Measurements from ENCODE around the gene CATSPERB.
"Not testable (repeated sequence)": the region's sequence is repeated elsewhere in the genome, so short reads cannot be mapped to it uniquely, and the experiment has no call there.

The CATSPERB gene

DNA sequence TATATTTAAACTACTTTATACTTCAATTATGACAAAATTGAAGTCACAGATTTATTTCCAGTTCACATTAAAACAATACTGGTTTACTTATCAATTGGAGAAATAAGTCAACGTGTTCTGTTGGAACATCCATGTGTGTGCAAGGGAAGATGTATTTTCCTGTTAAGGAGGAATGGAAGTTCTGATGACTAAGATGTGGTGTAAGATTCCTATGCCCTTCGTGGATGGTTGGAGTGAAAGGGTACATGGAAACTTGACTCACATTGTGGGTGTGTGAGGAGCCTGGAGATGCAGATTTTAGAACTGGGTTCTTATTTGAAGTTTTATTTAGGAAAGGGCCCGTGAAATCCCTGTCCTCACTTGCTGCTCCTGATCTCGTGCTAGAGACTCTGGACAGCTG, 95.3 kb downstream of the CATSPERB start:
- no peaks in the 10 kb centered on the region for H3K4me1 ChIP-seq (ENCODE audit: control insufficient read depth, insufficient read depth, low read length)
- WGBS, 2 experiments: 82 to 86% methylated on average over 4 of the region's 4 CpGs
- no peaks in the 10 kb centered on the region for H3K27me3 ChIP-seq (ENCODE audit: control insufficient read depth, insufficient read depth, low read length, poor library complexity, severe bottlenecking)
- no peak overlapping the region for H3K4me3 ChIP-seq (ENCODE audit: insufficient read depth, low read depth, low read length)
- no peaks in the 10 kb centered on the region for H3K36me3 ChIP-seq (ENCODE audit: control insufficient read depth, insufficient read depth, low read length)
- H3K27ac ChIP-seq (ENCODE audit: insufficient read depth, low read depth, low read length, poor library complexity, severe bottlenecking): no peak overlapping the region
- no peaks in the 10 kb centered on the region for H3K9me3 ChIP-seq (ENCODE audit: control insufficient read depth, low read length)

DNA sequence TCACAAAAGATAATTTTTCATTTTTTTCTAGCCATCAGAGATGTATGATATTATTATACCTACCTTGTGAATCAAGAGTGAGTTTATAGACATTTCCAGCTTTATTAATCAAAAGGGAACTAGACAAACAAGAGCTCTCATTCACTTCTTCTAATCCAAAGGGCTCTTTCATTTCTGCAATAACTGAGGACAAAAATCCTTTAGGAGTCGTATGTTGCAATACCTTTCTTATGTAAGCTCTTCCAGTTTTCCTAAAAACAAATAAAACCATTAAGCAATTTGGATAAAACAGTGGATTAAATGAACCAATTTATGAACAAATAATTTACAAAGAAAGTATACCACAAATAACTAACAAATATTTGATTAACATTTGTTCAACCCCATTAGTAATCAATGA, 107.1 kb downstream of the CATSPERB start:
- no peak overlapping the region for H3K27ac ChIP-seq (ENCODE audit: insufficient read depth, low read depth, low read length, poor library complexity, severe bottlenecking)
- H3K27me3 ChIP-seq (ENCODE audit: control insufficient read depth, insufficient read depth, low read length, poor library complexity, severe bottlenecking): no peaks in the 10 kb centered on the region
- H3K4me3 ChIP-seq (ENCODE audit: insufficient read depth, low read depth, low read length): no peak overlapping the region
- H3K4me1 ChIP-seq (ENCODE audit: control insufficient read depth, insufficient read depth, low read length): no peaks in the 10 kb centered on the region
- no peaks in the 10 kb centered on the region for H3K9me3 ChIP-seq (ENCODE audit: control insufficient read depth, low read length)
- WGBS, 2 experiments: 100% methylated on average over 1 of the region's 1 CpG
- H3K36me3 ChIP-seq (ENCODE audit: control insufficient read depth, insufficient read depth, low read length): no peaks in the 10 kb centered on the region

DNA sequence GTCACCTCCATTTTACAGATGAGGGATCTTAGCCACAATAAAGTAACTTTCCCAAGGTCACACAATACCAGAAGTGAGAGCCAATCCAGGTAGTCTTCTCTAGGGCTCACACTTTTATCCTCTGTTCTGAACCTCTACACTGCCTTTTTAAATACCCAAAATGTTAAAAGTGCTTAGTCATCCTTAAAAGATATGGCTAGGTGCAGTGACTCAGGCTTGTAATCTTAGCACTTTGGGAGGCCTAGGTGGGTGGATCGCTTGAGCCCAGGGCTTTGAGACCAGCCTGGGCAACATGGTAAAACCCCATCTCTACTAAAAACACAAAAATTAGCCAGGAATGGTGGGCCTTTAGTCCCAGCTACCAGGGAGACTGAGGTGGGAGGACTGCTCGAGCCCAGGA, 117.7 kb downstream of the CATSPERB start:
- Histone ChIP-seq H3K36me3 (ENCODE audit: control insufficient read depth, insufficient read depth, low read length) (no peaks in the 10 kb centered on the region), H3K4me1 (ENCODE audit: control insufficient read depth, insufficient read depth, low read length) (no peaks in the 10 kb centered on the region), H3K9me3 (ENCODE audit: control insufficient read depth, low read length) (no peaks in the 10 kb centered on the region), H3K4me3 (ENCODE audit: insufficient read depth, low read depth, low read length) (no peak overlapping the region), H3K27ac (ENCODE audit: insufficient read depth, low read depth, low read length, poor library complexity, severe bottlenecking) (no peak overlapping the region), H3K27me3 (ENCODE audit: control insufficient read depth, insufficient read depth, low read length, poor library complexity, severe bottlenecking) (no peaks in the 10 kb centered on the region)
- WGBS, 2 experiments: 41 to 45% methylated on average over 2 of the region's 2 CpGs

DNA sequence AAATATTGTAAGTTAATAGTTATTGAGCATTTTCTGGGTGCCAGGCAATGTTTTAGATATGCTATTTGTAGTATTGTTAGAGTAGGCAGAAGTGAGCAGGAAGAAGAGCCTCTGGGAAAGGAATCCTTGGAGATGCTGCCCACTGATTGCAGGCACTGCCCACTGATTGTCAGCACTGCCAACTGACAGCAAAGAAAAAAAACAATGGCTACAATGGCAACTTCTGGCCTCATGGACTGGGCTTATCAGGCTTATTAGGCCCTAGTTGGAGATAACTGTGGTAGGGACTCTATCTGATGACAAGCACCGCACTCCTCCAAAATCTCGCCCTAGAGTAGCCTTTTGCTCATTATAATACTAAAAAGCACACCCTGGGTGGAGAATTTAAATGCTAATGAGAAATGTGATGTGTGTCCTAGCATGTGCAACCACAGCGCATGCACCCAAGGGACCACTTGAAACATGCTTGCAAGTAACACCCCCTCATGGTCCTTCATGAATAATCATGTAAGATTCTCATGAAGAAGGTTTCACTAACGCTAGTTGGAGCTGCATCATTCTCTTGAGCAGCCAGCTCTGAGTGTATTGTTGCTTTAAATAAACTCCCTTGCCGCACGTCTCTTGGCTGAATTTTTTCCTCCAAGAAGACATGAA, 118.3 kb downstream of the CATSPERB start:
- 95% methylated on average over 5 to 6 of the region's 6 CpGs for WGBS, 2 experiments
- no peak overlapping the region for H3K27ac ChIP-seq (ENCODE audit: insufficient read depth, low read depth, low read length, poor library complexity, severe bottlenecking)
- H3K9me3 ChIP-seq (ENCODE audit: control insufficient read depth, low read length): no peaks in the 10 kb centered on the region
- H3K4me3 ChIP-seq (ENCODE audit: insufficient read depth, low read depth, low read length): no peak overlapping the region
- H3K27me3 ChIP-seq (ENCODE audit: control insufficient read depth, insufficient read depth, low read length, poor library complexity, severe bottlenecking): no peaks in the 10 kb centered on the region
- no peaks in the 10 kb centered on the region for H3K4me1 ChIP-seq (ENCODE audit: control insufficient read depth, insufficient read depth, low read length)
- no peaks in the 10 kb centered on the region for H3K36me3 ChIP-seq (ENCODE audit: control insufficient read depth, insufficient read depth, low read length)

DNA sequence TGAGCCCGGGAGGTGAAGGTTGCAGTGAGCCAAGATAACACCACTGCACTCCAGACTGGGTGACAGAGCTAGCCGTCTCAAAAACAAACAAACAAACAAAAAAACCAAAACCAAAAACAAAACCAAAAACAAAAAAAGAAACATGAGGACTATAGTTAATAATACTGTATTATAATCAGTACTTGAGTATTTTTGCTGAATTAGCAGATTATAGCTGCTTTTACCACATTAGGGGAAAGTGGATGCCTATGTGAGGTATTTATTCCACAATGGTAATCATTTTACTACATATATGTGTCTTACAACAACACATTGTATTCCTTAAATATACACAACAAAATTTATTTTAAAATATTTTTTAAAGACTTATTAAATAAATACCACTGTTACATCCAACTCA, 120.4 kb downstream of the CATSPERB start:
- H3K27me3 ChIP-seq (ENCODE audit: control insufficient read depth, insufficient read depth, low read length, poor library complexity, severe bottlenecking): no peaks in the 10 kb centered on the region
- H3K27ac ChIP-seq (ENCODE audit: insufficient read depth, low read depth, low read length, poor library complexity, severe bottlenecking): no peak overlapping the region
- WGBS, 2 experiments: 50 to 66% methylated on average over 1 to 2 of the region's 2 CpGs
- H3K4me3 ChIP-seq (ENCODE audit: insufficient read depth, low read depth, low read length): no peak overlapping the region
- no peaks in the 10 kb centered on the region for H3K36me3 ChIP-seq (ENCODE audit: control insufficient read depth, insufficient read depth, low read length)
- no peaks in the 10 kb centered on the region for H3K4me1 ChIP-seq (ENCODE audit: control insufficient read depth, insufficient read depth, low read length)
- no peaks in the 10 kb centered on the region for H3K9me3 ChIP-seq (ENCODE audit: control insufficient read depth, low read length)

DNA sequence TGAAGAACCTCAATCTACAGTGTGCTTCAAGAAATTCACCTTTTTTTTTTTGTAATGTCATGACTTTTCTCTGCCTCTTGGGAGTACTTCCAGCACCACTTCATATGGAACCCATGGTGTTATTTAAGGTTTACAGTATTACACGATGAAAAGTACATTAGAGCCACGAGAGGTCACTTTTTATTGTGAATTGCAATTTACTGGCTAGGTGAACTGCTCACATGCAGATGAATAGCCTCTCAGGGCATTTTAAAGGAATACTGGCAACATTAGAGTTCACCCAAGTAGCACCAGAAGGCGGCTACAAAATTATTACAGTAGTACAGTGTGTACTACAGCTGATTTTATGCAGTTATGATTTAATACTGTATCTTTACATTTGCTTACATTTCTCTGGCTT, 122.7 kb downstream of the CATSPERB start:
- Histone ChIP-seq H3K9me3 (ENCODE audit: control insufficient read depth, low read length) (no peaks in the 10 kb centered on the region), H3K36me3 (ENCODE audit: control insufficient read depth, insufficient read depth, low read length) (no peaks in the 10 kb centered on the region), H3K27ac (ENCODE audit: insufficient read depth, low read depth, low read length, poor library complexity, severe bottlenecking) (no peak overlapping the region), H3K4me1 (ENCODE audit: control insufficient read depth, insufficient read depth, low read length) (no peaks in the 10 kb centered on the region), H3K27me3 (ENCODE audit: control insufficient read depth, insufficient read depth, low read length, poor library complexity, severe bottlenecking) (no peaks in the 10 kb centered on the region), H3K4me3 (ENCODE audit: insufficient read depth, low read depth, low read length) (no peak overlapping the region)
- WGBS, 2 experiments: 87 to 97% methylated on average over 2 to 3 of the region's 3 CpGs

DNA sequence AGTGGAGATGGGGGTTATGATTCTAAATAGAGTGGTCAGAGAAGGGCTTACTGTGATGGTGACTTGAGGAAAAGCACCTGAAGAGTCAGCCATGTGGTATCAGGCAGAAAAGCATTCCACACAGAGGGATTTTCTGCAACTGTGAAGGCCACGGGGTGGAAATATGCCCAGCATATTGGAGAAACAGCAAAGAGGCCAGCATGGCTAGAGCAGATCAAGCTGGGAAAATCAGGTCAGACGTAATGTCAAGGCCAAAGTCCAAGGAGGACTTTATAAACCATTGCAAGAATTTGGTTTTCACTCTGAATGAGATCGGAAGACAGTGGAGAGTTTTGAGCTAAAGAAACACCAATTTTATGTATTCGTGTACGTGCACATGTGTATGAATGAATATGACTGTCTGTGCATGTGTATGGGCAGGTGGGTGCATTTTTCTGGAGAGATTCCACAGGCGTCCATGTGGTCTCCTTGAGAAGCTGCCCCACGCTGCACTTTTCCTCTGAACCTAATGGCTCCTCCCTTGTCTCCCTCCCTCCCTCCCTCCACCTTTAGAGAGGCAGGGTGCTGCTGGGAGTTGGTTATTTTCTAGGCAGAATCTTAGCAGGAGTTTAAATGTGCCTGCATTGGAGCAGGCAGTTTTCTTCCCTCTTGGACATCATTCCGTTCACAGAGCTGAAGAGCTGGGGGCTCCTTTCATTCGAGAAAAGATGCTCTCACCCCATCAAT, 124.4 kb downstream of the CATSPERB start:
- 86 to 90% methylated on average over 9 of the region's 9 CpGs for WGBS, 2 experiments
- Histone ChIP-seq H3K9me3 (ENCODE audit: control insufficient read depth, low read length) (no peaks in the 10 kb centered on the region), H3K27me3 (ENCODE audit: control insufficient read depth, insufficient read depth, low read length, poor library complexity, severe bottlenecking) (no peaks in the 10 kb centered on the region), H3K36me3 (ENCODE audit: control insufficient read depth, insufficient read depth, low read length) (no peaks in the 10 kb centered on the region), H3K27ac (ENCODE audit: insufficient read depth, low read depth, low read length, poor library complexity, severe bottlenecking) (no peak overlapping the region), H3K4me1 (ENCODE audit: control insufficient read depth, insufficient read depth, low read length) (no peaks in the 10 kb centered on the region), H3K4me3 (ENCODE audit: insufficient read depth, low read depth, low read length) (no peak overlapping the region)

DNA sequence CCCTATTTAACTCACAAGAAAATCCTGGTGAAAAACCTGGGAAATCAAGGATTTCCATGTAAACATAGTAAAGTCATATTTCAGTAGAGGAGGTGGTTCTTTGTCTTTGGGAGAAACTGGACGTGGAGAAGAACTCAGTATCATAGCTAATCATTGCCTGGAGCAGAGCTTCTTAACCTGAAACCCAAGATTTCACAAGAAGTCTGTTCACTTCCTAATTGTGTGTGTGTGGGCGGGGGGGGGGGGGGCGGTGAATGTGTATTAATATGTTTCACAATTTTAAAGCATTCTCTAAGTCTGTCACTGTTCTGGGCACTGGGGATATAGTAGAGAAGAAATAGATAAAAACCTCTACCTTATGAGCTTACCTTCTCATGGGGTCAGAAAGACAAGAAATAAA, 125.0 kb downstream of the CATSPERB start:
- Histone ChIP-seq H3K4me3 (ENCODE audit: insufficient read depth, low read depth, low read length) (no peak overlapping the region), H3K4me1 (ENCODE audit: control insufficient read depth, insufficient read depth, low read length) (no peaks in the 10 kb centered on the region), H3K9me3 (ENCODE audit: control insufficient read depth, low read length) (no peaks in the 10 kb centered on the region), H3K27me3 (ENCODE audit: control insufficient read depth, insufficient read depth, low read length, poor library complexity, severe bottlenecking) (no peaks in the 10 kb centered on the region), H3K27ac (ENCODE audit: insufficient read depth, low read depth, low read length, poor library complexity, severe bottlenecking) (no peak overlapping the region), H3K36me3 (ENCODE audit: control insufficient read depth, insufficient read depth, low read length) (no peaks in the 10 kb centered on the region)
- 93 to 100% methylated on average over 1 of the region's 3 CpGs for WGBS, 2 experiments

DNA sequence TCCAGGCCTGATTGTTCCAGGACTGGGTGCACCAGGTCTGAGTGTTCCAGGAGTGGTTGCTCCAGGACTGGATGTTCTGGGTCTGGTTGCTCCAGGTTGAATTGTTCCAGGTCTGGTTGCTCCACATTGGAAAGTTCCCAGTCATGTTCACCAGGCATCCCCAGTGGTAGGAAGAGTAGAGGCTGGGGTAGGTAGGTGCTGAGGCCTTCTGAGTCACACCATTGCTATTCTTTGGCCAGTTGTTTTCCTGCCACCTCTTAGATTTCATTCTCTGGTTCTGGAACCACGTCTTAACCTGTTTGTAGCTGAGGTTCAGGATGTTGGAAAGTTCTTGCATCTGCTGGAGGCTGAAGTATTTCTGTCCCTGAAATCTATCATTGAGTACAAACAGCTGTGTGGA, 127.3 kb downstream of the CATSPERB start:
- H3K4me3 ChIP-seq (ENCODE audit: insufficient read depth, low read depth, low read length): not testable (repeated sequence)
- WGBS, 2 experiments: 88 to 91% methylated on average over 1 of the region's 1 CpG

DNA sequence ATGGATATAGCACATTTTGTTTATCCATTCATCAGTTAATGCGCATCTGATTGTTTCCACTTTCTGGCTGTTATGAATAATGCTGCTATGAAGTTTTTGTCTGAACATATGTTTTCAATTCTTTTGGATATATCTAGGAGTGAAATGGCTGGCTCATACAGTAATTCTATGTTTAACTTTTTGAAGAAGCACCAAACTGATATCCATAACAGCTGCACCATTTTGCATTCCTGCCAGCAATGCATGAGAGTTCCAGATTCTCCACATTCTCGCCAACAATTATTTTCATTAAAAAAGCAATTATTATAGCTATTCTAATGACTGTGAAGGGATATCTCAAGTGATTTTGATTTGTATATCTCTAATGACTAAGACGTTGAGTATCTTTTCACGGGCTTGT, 131.9 kb downstream of the CATSPERB start:
- Histone ChIP-seq H3K27ac (ENCODE audit: insufficient read depth, low read depth, low read length, poor library complexity, severe bottlenecking) (no peak overlapping the region), H3K9me3 (ENCODE audit: control insufficient read depth, low read length) (no peaks in the 10 kb centered on the region), H3K4me3 (ENCODE audit: insufficient read depth, low read depth, low read length) (no peak overlapping the region), H3K27me3 (ENCODE audit: control insufficient read depth, insufficient read depth, low read length, poor library complexity, severe bottlenecking) (no peaks in the 10 kb centered on the region), H3K36me3 (ENCODE audit: control insufficient read depth, insufficient read depth, low read length) (no peaks in the 10 kb centered on the region), H3K4me1 (ENCODE audit: control insufficient read depth, insufficient read depth, low read length) (no peaks in the 10 kb centered on the region)
- WGBS, 2 experiments: 93 to 100% methylated on average over 2 to 4 of the region's 4 CpGs

More for the DNA sequence above, 127.3 kb downstream of the CATSPERB start:
- not testable (repeated sequence) for H3K36me3 ChIP-seq (ENCODE audit: control insufficient read depth, insufficient read depth, low read length); H3K9me3 ChIP-seq (ENCODE audit: control insufficient read depth, low read length); H3K27ac ChIP-seq (ENCODE audit: insufficient read depth, low read depth, low read length, poor library complexity, severe bottlenecking); H3K4me1 ChIP-seq (ENCODE audit: control insufficient read depth, insufficient read depth, low read length); H3K27me3 ChIP-seq (ENCODE audit: control insufficient read depth, insufficient read depth, low read length, poor library complexity, severe bottlenecking)
